Psoas muscle (tissue), 8 donors: ENCODE measurements around the gene EVC. TPM values are rescaled to one million over a fixed set of nuclear protein-coding genes. Genes with fewer than 3 reads are reported as not detected.

Source experiments
- ATAC-seq, 4 donors: fragments of 200-7000 bp; cut with Tn5 transposase; one replicate each; pipeline ENCODE4 v1.9.1; 2020; ENCODE audit warnings: moderate library complexity in 3 of 4, mild to moderate bottlenecking in 2 of 4
- DNase-seq, 2 donors: peaks; one replicate each; pipeline ENCODE4 v3.0.0-alpha.2; 2020
- H3K27ac ChIP-seq: fragments of 200-600 bp; one replicate; pipeline ENCODE4 v1.8.0; 2022
- H3K27me3 ChIP-seq, 3 donors: fragments of 200-600 bp in 1 of 3; one replicate each; pipeline versions ENCODE4 v1.6.1 to v1.8.0; 2013 to 2022; ENCODE audit warnings: low read length in 2 of 3, mild to moderate bottlenecking in 2 of 3, moderate library complexity in 1 of 3; ENCODE audit not compliant: insufficient read depth in 3 of 3
- H3K36me3 ChIP-seq, 2 donors: fragments of 200-600 bp in 1 of 2; one replicate each; pipeline versions ENCODE4 v1.6.1 to v1.8.0; 2013 to 2022; ENCODE audit warnings: low read depth in 1 of 2, mild to moderate bottlenecking in 1 of 2, moderate library complexity in 1 of 2; ENCODE audit not compliant: insufficient read depth in 1 of 2
- H3K4me1 ChIP-seq: fragments of 200-600 bp; one replicate; pipeline ENCODE4 v1.8.0; 2022
- H3K4me3 ChIP-seq: fragments of 200-600 bp; one replicate; pipeline ENCODE4 v1.8.0; 2022; ENCODE audit warnings: mild to moderate bottlenecking
- H3K9me3 ChIP-seq: fragments of 200-600 bp; one replicate; pipeline ENCODE4 v1.8.0; 2022
- CTCF ChIP-seq: fragments of 200-600 bp; IDR thresholded peaks from one replicate; pipeline ENCODE4 v1.8.0; 2022; ENCODE audit warnings: antibody characterized with exemption
- WGBS, 3 donors: extraction: QIAGEN DNeasy Blood & Tissue Kit; methylation state at CpG; one replicate each; pipeline versions ENCODE4 v1.1.6 to v1.1.7; 2013; 5-methylcytosine and 5-hydroxymethylcytosine counted together
- intact Hi-C, 2 donors: fragments of 100-400 bp; cut with DNase I; formaldehyde crosslinking; loops; one replicate each; pipeline versions ENCODE4 v1.11.0 to v1.14.2; 2022
- polyA plus RNA-seq, 3 donors: library from polyadenylated mRNA; stranded (reverse); fragments of 200-250 nt; gene quantifications; one replicate each; pipeline ENCODE4 v1.2.3, GENCODE V29; 2013
- total RNA-seq, 4 donors: library from RNA; stranded (reverse); fragmentation: NEBNext Ultra II Directional in 2 of 4; extraction: Animal tissue kit (Norgen Biotek cat#: 25700) in 2 of 4; gene quantifications; one replicate each; pipeline versions ENCODE4 v1.2.1 to v1.2.4, GENCODE V29; 2021 to 2023
- donor health status: healthy with polysubstance abuse.
- donor health status: DM: no; HTN: no; CAD: no; lungs with moderate emphysema.
- donor health status: Bipolar disorder and iron deficiency.
- donor health status: healthy.
- donor health status: DM: yes; HTN: yes; CAD: no.
- donor health status: DM: no; HTN: no; CAD: no.
- donor health status: DM: no; HTN: no; CAD: no.
- donor health status: DM: yes; HTN: yes; CAD: no.

The EVC gene
- total and polyA plus RNA-seq, 7 donors = 0.56 to 3.8 (median 1.5) TPM

- H3K4me1 ChIP-seq = no peaks in the 10 kb centered on the region
- no peak for TF ChIP-seq CTCF
- DNase-seq (no peak), ATAC-seq (peak in 3 of 4 donors; percentile 32 to 80 (median 62))
- H3K27me3 ChIP-seq = no peaks in the 10 kb centered on the region
- intact Hi-C loops = no loop called here
- no peak overlapping the region for H3K4me3 ChIP-seq
- WGBS, 3 donors = 50 to 71% (median 55%) methylated on average over 17 of the region's 17 CpGs
- H3K9me3 ChIP-seq = no peaks in the 10 kb centered on the region
- H3K36me3 ChIP-seq = no peaks in the 10 kb centered on the region
- no peak overlapping the region for H3K27ac ChIP-seq
Measured at GRCh38 chr4:5750946-5751665, 40.1 kb downstream of the EVC start.

DNA sequence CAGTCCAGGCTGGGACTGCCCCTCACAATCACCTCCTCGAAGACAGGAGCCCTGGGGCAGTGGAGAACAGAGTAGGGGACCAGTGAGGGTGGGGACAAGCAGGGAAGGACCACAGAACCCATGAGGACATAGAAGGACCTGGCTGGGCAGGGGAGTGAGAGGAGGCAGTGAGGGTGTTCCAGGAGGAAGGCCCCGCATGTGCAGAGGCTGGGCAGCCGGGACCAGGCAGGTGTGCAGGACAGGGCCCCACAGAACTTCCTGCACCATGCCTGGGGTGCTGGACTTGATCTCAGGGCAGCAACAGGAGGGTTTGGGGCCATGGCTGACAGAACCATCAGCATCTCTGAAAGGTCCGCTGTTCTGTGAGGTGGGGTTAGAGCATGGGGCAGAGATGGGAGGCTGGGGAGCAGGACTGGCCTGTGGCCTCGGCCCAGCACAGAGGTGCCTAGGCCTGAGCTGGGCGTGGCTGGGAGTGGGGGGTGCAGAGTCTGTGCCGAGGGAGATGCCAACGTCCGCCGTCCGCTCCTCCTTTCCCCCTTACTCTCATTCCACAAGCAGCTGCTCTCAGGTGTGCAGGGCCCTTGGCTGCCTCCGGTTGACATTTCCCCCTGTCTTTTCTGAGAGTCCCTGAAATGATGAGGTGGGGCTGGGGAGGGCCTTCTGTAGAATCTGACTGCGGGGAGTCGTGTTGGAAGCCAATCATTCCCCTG lies 40.8 kb downstream of the EVC start:
- H3K4me1 ChIP-seq = no peaks in the 10 kb centered on the region
- no peak for TF ChIP-seq CTCF

DNA sequence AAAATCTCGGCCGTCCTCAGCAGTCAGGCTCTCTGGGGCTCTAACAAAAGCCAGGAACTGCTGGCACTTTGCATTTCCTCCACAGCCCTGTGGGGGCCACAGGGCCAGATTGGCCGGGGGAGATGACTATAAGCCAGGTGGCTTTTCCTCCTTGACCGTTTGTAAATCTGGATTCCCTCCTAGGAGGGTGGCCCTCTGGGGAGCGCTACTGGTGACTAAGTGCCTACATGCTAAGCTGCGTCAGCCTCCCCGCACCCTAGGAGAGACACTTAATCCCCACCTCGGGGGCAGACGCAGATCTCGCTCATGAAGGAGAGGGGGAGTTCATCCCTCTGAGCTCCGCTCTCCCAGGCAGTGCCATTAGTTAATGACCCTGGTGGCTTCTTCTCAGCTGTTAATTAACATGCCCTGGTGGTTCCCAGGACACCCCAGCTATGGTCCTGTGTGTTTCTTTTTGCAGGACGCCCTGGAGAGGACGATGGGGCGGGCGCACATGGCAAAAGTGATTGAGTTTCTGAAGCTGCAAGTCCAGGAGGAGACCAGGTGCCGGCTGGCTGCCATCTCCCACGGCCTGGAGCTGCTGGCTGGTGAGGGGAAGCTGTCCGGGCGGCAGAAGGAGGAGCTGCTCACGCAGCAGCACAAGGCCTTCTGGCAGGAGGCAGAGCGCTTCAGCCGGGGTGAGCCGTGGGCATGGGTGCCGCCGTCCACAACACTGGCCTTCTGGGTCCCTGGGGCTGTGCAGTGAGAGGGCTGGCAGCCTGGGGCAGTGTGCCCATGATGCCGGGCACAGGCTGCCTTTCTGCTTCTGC lies 41.6 kb downstream of the EVC start:
- peak in 2 of 4 donors; percentile 20 to 31 for ATAC-seq
- no peak overlapping the region for H3K4me3 ChIP-seq
- H3K27me3 ChIP-seq = no peaks in the 10 kb centered on the region
- H3K36me3 ChIP-seq = peaks cover 0 to 1% of the 10 kb centered on the region in 2 donors
- no peak for DNase-seq
- 50 to 71% (median 59%) methylated on average over 26 of the region's 26 CpGs for WGBS, 3 donors
- no peak for TF ChIP-seq CTCF
- intact Hi-C loops = no loop called here
- no peaks in the 10 kb centered on the region for H3K4me1 ChIP-seq
- H3K27ac ChIP-seq = no peak overlapping the region
- no peaks in the 10 kb centered on the region for H3K9me3 ChIP-seq

More for the DNA sequence above, 40.8 kb downstream of the EVC start:
- H3K36me3 ChIP-seq = no peaks in the 10 kb centered on the region
- no peak overlapping the region for H3K27ac ChIP-seq
- ATAC-seq (no peak), DNase-seq (no peak)
- WGBS, 3 donors = 62 to 71% (median 68%) methylated on average over 14 of the region's 14 CpGs
- H3K27me3 ChIP-seq = no peaks in the 10 kb centered on the region
- no peak overlapping the region for H3K4me3 ChIP-seq
- no peaks in the 10 kb centered on the region for H3K9me3 ChIP-seq
- intact Hi-C loops = no loop called here

GRCh38 chr4:5753366-5753765 lies 42.4 kb downstream of the EVC start:
- DNase-seq (no peak), ATAC-seq (no peak)
- intact Hi-C loops = no loop called here
- Histone ChIP-seq H3K27me3 (no peaks in the 10 kb centered on the region), H3K4me1 (no peaks in the 10 kb centered on the region), H3K36me3 (peaks cover 0 to 4% of the 10 kb centered on the region in 2 donors), H3K9me3 (no peaks in the 10 kb centered on the region), H3K27ac (no peak overlapping the region), H3K4me3 (no peak overlapping the region)
- 84 to 93% (median 87%) methylated on average over 6 to 7 of the region's 7 CpGs for WGBS, 3 donors
- TF ChIP-seq CTCF = no peak
